Endothelial cell (in vitro differentiated cells): ENCODE results near the gene PRKAG2. TPM values are rescaled to one million over a fixed set of nuclear protein-coding genes. Genes with fewer than 3 reads are reported as not detected.
"Not testable (repeated sequence)": the region's sequence is repeated elsewhere in the genome, so short reads cannot be mapped to it uniquely, and the experiment has no call there.

ENCODE experiments used
- DNase-seq: peaks from one replicate; pipeline ENCODE4 v3.0.0; 2021; ENCODE audit warnings: low spot score
- H3K27ac Mint-ChIP-seq: one replicate; pipeline ENCODE4 v1.8.0; 2021; ENCODE audit warnings: mixed read lengths, inconsistent platforms; ENCODE audit not compliant: unreplicated experiment
- H3K27me3 Mint-ChIP-seq: one replicate; pipeline ENCODE4 v1.8.0; 2021; ENCODE audit warnings: mild to moderate bottlenecking, moderate library complexity, mixed read lengths, inconsistent platforms; ENCODE audit not compliant: unreplicated experiment
- H3K36me3 Mint-ChIP-seq: one replicate; pipeline ENCODE4 v1.8.0; 2021; ENCODE audit warnings: mild to moderate bottlenecking, low read depth, mixed read lengths, inconsistent platforms; ENCODE audit not compliant: unreplicated experiment
- H3K4me1 Mint-ChIP-seq: one replicate; pipeline ENCODE4 v1.8.0; 2021; ENCODE audit warnings: mild to moderate bottlenecking, mixed read lengths, inconsistent platforms; ENCODE audit not compliant: unreplicated experiment
- H3K4me3 Mint-ChIP-seq: one replicate; pipeline ENCODE4 v1.8.0; 2021; ENCODE audit warnings: mild to moderate bottlenecking, mixed read lengths, inconsistent platforms; ENCODE audit not compliant: unreplicated experiment
- H3K9me3 Mint-ChIP-seq: one replicate; pipeline ENCODE4 v1.8.0; 2021; ENCODE audit warnings: mixed read lengths, inconsistent platforms; ENCODE audit not compliant: unreplicated experiment
- total RNA-seq: library from RNA; stranded (reverse); fragmentation: NEBNext Ultra II Directional; extraction: Animal tissue kit (Norgen Biotek cat#: 25700); gene quantifications from one replicate; pipeline ENCODE4 v1.2.1, GENCODE V29; 2021; ENCODE audit not compliant: unreplicated experiment
- TF ChIP-seq, protein P1 (sequence below): fragments of 200-600 bp; sonication (generic); IDR thresholded peaks from one replicate; pipeline ENCODE4 v1.5.0; 2021; ENCODE audit warnings: antibody characterized with exemption; ENCODE audit not compliant: unreplicated experiment

Gene PRKAG2
- total RNA-seq, 1 donor from 2014 or later = 16.0 TPM

- no peak for DNase-seq
- peaks cover 4% of the 10 kb centered on the region for H3K27me3 Mint-ChIP-seq
These were observed 128.2 kb downstream of the PRKAG2 start for GRCh38 chr7:151748733-151749132.

GRCh38 chr7:151748021-151748420, 128.9 kb downstream of the PRKAG2 start:
- not testable (repeated sequence) for H3K4me1 Mint-ChIP-seq, H3K4me3 Mint-ChIP-seq, DNase-seq, H3K36me3 Mint-ChIP-seq, H3K27me3 Mint-ChIP-seq, H3K27ac Mint-ChIP-seq, H3K9me3 Mint-ChIP-seq

More at GRCh38 chr7:151748733-151749132, 128.2 kb downstream of the PRKAG2 start:
- no peaks in the 10 kb centered on the region for H3K4me1 Mint-ChIP-seq
- H3K36me3 Mint-ChIP-seq = no peaks in the 10 kb centered on the region
- no peaks in the 10 kb centered on the region for H3K9me3 Mint-ChIP-seq
- no peak overlapping the region for H3K27ac Mint-ChIP-seq
- TF ChIP-seq, protein P1, sequence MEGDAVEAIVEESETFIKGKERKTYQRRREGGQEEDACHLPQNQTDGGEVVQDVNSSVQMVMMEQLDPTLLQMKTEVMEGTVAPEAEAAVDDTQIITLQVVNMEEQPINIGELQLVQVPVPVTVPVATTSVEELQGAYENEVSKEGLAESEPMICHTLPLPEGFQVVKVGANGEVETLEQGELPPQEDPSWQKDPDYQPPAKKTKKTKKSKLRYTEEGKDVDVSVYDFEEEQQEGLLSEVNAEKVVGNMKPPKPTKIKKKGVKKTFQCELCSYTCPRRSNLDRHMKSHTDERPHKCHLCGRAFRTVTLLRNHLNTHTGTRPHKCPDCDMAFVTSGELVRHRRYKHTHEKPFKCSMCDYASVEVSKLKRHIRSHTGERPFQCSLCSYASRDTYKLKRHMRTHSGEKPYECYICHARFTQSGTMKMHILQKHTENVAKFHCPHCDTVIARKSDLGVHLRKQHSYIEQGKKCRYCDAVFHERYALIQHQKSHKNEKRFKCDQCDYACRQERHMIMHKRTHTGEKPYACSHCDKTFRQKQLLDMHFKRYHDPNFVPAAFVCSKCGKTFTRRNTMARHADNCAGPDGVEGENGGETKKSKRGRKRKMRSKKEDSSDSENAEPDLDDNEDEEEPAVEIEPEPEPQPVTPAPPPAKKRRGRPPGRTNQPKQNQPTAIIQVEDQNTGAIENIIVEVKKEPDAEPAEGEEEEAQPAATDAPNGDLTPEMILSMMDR = no peak
- H3K4me3 Mint-ChIP-seq = no peak overlapping the region

- no peak overlapping the region for H3K4me3 Mint-ChIP-seq
- no peak for DNase-seq
- H3K36me3 Mint-ChIP-seq = no peaks in the 10 kb centered on the region
- H3K27ac Mint-ChIP-seq = no peak overlapping the region
- no peaks in the 10 kb centered on the region for H3K9me3 Mint-ChIP-seq
- peaks cover 4% of the 10 kb centered on the region for H3K4me1 Mint-ChIP-seq
- TF ChIP-seq, protein P1 = no peak
- peaks cover 4% of the 10 kb centered on the region for H3K27me3 Mint-ChIP-seq
These were observed 131.2 kb downstream of the PRKAG2 start for GRCh38 chr7:151745706-151746105.

- no peaks in the 10 kb centered on the region for H3K36me3 Mint-ChIP-seq
- H3K27ac Mint-ChIP-seq = no peak overlapping the region
- no peak overlapping the region for H3K4me3 Mint-ChIP-seq
- no peak for DNase-seq
- peaks cover 4% of the 10 kb centered on the region for H3K4me1 Mint-ChIP-seq
- no peaks in the 10 kb centered on the region for H3K9me3 Mint-ChIP-seq
- TF ChIP-seq, protein P1 = no peak
- H3K27me3 Mint-ChIP-seq = peaks cover 3% of the 10 kb centered on the region
These were observed 132.0 kb downstream of the PRKAG2 start for GRCh38 chr7:151744656-151745638.

- DNase-seq = no peak
- TF ChIP-seq, protein P1 = no peak
- Mint-ChIP-seq H3K4me1 (peaks cover 4% of the 10 kb centered on the region), H3K27me3 (peaks cover 3% of the 10 kb centered on the region), H3K9me3 (no peaks in the 10 kb centered on the region), H3K36me3 (no peaks in the 10 kb centered on the region), H3K27ac (no peak overlapping the region), H3K4me3 (no peak overlapping the region)
These were observed 132.8 kb downstream of the PRKAG2 start for GRCh38 chr7:151744051-151744580.
